Effector memory CD8-positive, alpha-beta T cell (primary cell): Measurements from ENCODE around the gene SHC1.

ENCODE experiments used
- ATAC-seq: fragments of 150-1000 bp; cut with Tn5 transposase; replicated peaks from 2 replicates; pipeline ENCODE4 v1.10.0; 2021; ENCODE audit warnings: mild to moderate bottlenecking, moderate library complexity
- DNase-seq, 3 experiments: peaks; one replicate each; pipeline ENCODE4 v3.0.0; 2021
- H3K27ac Mint-ChIP-seq, 2 donors: one replicate each; pipeline ENCODE4 v1.8.0; 2022; ENCODE audit warnings: mild to moderate bottlenecking in 2 of 2, mixed read lengths in 2 of 2, moderate library complexity in 2 of 2
- H3K27me3 Mint-ChIP-seq, 2 donors: one replicate each; pipeline ENCODE4 v1.8.0; 2022; ENCODE audit warnings: mixed read lengths in 2 of 2
- H3K36me3 Mint-ChIP-seq: one replicate; pipeline ENCODE4 v1.8.0; 2022; ENCODE audit warnings: mild to moderate bottlenecking, moderate library complexity, mixed read lengths; ENCODE audit not compliant: insufficient read depth
- H3K4me1 Mint-ChIP-seq, 2 donors: one replicate each; pipeline ENCODE4 v1.8.0; 2022; ENCODE audit warnings: low read depth in 2 of 2, mixed read lengths in 2 of 2
- H3K4me3 Mint-ChIP-seq, 2 donors: one replicate each; pipeline ENCODE4 v1.8.0; 2022; ENCODE audit warnings: mild to moderate bottlenecking in 2 of 2, mixed read lengths in 2 of 2, moderate library complexity in 2 of 2
- H3K9me3 Mint-ChIP-seq, 2 donors: one replicate each; pipeline ENCODE4 v1.8.0; 2022; ENCODE audit warnings: mixed read lengths in 2 of 2
- total RNA-seq, 9 experiments: gene quantifications; one replicate each; lab custom pipeline; 2026; lab: John Stamatoyannopoulos, UW

Gene SHC1, protein sequence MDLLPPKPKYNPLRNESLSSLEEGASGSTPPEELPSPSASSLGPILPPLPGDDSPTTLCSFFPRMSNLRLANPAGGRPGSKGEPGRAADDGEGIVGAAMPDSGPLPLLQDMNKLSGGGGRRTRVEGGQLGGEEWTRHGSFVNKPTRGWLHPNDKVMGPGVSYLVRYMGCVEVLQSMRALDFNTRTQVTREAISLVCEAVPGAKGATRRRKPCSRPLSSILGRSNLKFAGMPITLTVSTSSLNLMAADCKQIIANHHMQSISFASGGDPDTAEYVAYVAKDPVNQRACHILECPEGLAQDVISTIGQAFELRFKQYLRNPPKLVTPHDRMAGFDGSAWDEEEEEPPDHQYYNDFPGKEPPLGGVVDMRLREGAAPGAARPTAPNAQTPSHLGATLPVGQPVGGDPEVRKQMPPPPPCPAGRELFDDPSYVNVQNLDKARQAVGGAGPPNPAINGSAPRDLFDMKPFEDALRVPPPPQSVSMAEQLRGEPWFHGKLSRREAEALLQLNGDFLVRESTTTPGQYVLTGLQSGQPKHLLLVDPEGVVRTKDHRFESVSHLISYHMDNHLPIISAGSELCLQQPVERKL
- 45.6 to 69.4 (median 56.5) reads per million in 9 experiments for total RNA-seq

DNA sequence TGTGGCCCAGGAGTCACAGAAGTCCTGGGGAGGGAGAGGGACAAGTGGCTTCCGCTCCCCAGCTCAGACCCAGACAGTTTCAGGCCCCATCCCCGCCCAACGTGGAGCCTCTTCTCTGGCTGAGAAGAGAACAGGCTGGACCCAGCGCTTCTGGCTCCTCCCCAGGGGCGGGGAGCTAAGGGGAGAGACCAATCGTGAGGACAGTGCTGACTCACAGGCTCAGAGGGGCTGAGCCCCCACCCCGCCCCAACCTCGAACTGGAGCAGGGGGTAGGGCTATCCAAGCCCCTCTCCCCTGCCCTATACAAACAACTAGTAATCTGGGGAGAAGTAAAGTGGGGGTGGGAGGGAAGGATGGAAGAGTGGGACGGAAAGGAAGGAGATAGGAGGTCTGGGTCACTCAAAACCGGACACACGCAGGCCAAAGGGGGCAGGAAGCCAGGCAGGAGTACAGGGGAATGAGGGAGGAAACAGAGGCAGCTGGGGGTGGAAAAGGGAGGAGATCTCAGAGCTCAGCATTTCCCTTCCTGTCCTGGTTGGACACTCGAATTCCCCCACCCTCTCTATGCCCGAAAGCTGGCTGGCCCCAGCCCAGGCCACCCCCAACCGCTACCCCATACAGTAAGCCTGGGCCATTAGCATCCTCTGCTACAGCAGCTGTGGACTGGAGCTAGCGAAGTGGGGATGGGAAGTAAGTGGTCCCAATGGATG is at the start of gene SHC1:
Gene SHC1 (minus strand): TSS at position 117 of the 710 bp plus-strand sequence. CDS start 221 bp downstream, outside the sequence.
- DNase-seq, result no peak
- ATAC-seq, result no peak

DNA sequence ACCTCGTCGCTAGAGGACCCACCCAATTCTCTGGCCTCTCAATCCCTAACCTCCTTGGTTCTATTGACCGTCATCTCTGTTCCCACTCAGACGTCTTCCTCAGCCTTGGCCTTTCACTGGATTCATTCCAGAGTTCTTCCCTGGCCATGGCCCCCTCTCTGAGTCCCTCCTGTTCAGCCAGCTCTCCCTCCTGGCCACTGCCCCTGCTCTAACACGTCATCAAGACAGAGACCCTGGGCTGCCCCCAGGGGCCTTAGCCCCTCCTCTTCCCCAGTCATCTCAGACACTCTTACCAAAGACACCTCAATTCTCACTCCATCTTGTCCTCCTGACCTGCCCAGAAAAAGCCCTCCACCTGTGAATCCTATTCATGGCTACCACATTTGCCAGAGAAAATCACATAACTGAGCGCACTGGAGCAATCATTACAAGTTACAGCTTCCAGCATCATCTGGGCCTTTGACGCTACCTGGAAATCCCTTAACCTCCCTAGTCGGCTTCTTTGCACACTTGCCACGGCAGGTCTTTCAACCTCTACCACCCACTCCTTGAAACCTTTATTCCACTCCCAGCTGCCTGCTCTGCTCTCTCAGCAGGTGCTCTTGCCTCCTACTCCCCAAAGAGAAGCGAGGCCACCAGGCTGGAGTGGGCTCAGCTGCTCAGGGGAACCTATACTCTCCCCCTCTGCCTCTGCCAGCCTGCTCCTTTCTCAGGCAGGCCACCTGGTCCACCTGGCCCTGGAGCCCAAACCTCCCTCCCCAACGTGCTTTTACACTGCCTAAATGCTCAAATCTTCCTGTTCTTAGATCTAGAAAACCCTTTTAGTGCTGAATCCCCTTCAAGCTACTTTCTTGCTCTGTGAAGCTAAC is 49.1 kb upstream of the SHC1 start:
- Mint-ChIP-seq H3K36me3 (peaks cover 5% of the 10 kb centered on the region), H3K27me3 (no peaks in the 10 kb centered on the region), H3K27ac (peak overlapping the region in 1 of 2 donors; percentile 57), H3K9me3 (no peaks in the 10 kb centered on the region), H3K4me1 (peaks cover 21 to 23% of the 10 kb centered on the region in 2 donors), H3K4me3 (no peak overlapping the region)
- ATAC-seq (no peak), DNase-seq (no peak)

More for the DNA sequence above, at the start of gene SHC1:
- H3K4me3 Mint-ChIP-seq, result peak within 1 kb of the TSS in 1 of 2 donors; percentile 19
- peaks cover 36% of the 10 kb centered on the region for H3K36me3 Mint-ChIP-seq
- no peaks in the 10 kb centered on the region for H3K27me3 Mint-ChIP-seq
- H3K27ac Mint-ChIP-seq, result peak within 1 kb of the TSS; percentile 33 to 87
- H3K9me3 Mint-ChIP-seq, result no peaks in the 10 kb centered on the region
- H3K4me1 Mint-ChIP-seq, result peaks cover 27 to 30% of the 10 kb centered on the region in 2 donors

DNA sequence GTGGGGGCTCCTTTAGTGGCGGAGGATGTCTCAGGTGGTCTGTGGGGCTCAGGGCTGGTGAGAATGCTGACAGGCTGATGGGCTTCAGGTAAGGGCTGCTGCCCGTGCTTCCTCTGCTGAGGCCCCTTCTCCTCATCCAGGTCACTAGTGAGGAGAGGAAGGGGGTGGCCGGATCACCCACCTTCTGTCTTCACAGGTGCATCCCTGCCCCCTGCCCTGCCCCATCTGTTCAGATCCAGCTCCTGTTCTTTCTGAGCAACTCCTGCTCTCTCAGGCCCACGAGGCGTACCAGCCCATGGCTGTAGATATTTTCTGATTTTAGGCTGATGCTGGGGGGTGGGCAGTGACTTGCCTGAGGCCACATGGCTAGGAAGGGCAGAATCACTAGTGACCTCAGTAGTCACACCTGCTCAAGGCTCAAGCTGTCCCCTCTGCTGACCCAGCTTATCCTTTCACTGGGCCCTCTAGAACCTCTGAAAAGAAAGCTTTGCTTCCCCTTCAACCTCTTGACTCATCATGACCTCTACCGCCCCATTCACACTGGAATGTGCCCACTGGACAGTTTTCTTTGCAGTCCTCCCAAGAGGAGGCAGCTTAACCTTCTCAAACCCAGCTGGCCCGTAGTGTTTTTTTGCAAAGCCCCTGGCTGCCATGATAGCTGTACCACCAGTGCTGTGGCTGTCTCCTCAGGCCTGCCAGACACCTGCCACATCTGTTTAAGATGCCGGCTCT is 48.2 kb upstream of the SHC1 start:
- Mint-ChIP-seq H3K9me3 (no peaks in the 10 kb centered on the region), H3K27ac (peak overlapping the region in 1 of 2 donors; percentile 57), H3K36me3 (peaks cover 5% of the 10 kb centered on the region), H3K4me3 (no peak overlapping the region), H3K4me1 (peaks cover 23 to 25% of the 10 kb centered on the region in 2 donors), H3K27me3 (no peaks in the 10 kb centered on the region)
- ATAC-seq (no peak), DNase-seq (no peak)

DNA sequence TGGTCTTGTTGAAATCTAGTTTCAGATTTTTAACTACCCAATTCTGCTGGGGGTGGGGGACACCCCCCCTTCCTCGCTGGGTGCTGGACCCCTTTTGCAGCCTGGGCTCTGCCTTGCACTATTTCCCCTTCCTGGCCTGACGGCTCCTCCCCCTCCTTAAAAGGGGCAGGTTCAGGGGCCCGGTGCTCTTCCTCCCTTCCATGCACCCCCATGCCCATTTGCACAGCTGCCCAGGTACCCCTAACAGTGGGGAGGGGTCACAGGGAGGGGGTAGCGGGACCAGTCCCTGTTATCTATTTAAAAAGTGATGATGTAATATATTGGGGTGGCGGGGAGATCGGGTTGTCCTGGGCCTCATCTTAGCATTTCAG is 47.4 kb upstream of the SHC1 start:
- Mint-ChIP-seq H3K4me3 (peak overlapping the region; percentile 52 to 61), H3K4me1 (peaks cover 32 to 33% of the 10 kb centered on the region in 2 donors), H3K9me3 (no peaks in the 10 kb centered on the region), H3K36me3 (peaks cover 5% of the 10 kb centered on the region), H3K27me3 (no peaks in the 10 kb centered on the region), H3K27ac (no peak overlapping the region)
- DNase-seq (no peak), ATAC-seq (no peak)

DNA sequence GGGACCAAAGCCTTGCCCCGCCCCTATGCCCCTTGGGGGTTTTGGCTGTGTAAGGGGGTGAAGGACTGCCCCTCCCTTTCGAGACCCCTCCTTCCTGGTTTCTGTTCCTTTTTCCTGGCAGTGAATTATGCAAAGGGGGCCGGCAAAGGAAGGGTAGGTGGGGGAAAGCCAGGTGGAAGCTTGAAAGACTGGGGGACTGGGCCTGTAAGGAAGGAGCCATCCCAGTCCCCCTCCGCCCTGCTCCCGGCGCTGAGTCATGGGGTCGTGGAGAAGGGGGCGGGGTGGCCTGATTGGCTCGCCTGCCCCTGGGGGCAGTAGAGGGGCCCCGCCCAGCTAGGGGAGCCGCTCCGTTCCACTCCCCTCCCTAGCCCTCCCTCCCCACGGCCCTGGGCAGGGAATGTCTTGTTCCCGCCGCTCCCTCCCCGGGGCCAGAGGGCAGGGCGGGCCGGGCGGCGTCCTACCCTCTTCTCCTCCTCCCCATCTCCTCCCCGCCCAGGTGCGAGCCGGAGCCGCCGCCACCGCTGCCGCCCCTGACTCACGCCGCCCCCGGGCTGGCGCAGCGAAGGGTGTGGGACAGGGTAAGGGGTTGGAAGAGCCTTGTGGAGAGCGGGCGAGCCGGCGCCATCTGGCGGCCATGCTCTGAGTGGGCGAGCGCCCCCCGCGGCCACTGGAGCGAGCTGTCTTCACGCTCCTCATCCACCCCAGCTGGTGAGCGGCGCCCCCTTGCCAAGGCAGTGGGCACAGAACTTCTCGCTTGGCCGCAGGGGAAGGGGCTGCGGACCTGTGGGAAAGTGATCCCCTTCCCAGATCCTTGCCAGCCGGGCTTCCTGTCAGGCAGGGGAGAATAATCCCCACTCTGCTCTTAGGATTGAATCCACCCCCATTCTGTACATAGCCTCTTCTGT is 46.7 kb upstream of the SHC1 start:
- ATAC-seq (peak; percentile 98), DNase-seq (peak; percentile 84 to 88 (median 87))
- Mint-ChIP-seq H3K36me3 (peaks cover 5% of the 10 kb centered on the region), H3K4me1 (peaks cover 38% of the 10 kb centered on the region in 2 donors), H3K27me3 (no peaks in the 10 kb centered on the region), H3K27ac (peak overlapping the region in 1 of 2 donors; percentile 41), H3K9me3 (no peaks in the 10 kb centered on the region), H3K4me3 (peak overlapping the region; percentile 61)

DNA sequence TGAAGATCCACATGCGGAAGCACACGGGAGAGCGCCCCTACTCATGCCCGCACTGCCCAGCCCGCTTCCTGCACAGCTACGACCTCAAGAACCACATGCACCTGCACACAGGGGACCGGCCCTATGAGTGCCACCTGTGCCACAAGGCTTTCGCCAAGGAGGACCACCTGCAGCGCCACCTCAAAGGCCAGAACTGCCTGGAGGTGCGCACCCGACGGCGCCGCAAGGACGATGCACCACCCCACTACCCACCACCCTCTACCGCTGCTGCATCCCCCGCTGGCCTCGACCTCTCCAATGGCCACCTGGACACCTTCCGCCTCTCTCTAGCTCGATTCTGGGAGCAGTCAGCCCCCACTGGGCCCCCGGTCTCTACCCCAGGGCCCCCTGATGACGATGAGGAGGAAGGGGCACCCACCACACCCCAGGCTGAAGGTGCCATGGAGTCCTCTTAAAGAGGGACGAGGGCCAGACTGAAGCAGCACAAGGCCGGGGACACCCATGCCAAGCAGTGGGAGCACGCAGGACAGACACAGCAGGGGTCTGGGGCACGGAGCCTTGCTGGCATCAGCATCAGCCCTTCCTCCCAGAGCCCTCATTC is 45.8 kb upstream of the SHC1 start:
- Mint-ChIP-seq H3K4me3 (peak overlapping the region; percentile 50 to 61), H3K4me1 (peaks cover 36 to 43% of the 10 kb centered on the region in 2 donors), H3K9me3 (no peaks in the 10 kb centered on the region), H3K27ac (peak overlapping the region; percentile 41 to 79), H3K27me3 (no peaks in the 10 kb centered on the region), H3K36me3 (peaks cover 5% of the 10 kb centered on the region)
- ATAC-seq (no peak), DNase-seq (no peak)

DNA sequence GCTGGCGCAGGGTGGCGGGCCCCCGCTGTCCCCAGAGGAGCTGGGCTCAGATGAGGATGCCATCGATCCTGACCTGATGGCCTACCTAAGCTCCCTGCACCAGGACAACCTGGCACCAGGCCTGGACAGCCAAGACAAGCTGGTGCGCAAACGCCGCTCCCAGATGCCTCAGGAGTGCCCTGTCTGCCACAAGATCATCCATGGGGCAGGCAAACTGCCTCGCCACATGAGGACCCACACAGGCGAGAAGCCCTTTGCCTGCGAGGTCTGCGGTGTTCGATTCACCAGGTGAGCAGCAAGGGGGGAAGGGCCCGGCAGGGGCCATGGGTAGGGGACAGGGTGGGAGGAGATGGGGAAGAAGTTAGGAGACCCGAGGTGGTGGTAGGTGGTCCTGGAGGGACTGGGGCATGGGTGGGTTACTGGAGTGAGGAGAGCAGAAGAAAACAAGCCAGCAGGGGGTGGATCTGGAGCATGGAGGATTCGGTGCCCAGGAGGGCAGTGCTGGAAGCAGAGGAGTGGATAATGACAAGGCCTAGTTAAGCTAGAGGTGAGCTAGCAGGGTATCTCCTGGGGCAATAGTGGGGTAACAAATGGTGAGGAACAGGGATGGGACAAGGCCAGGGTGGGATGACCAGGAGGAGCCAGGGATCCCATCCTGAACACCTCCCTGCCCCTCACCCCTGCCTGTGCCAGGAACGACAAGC is 45.1 kb upstream of the SHC1 start:
- Mint-ChIP-seq H3K9me3 (no peaks in the 10 kb centered on the region), H3K4me3 (peak overlapping the region; percentile 21 to 61), H3K4me1 (peaks cover 36 to 48% of the 10 kb centered on the region in 2 donors), H3K27ac (peak overlapping the region in 1 of 2 donors; percentile 79), H3K27me3 (no peaks in the 10 kb centered on the region), H3K36me3 (peaks cover 5% of the 10 kb centered on the region)
- DNase-seq, result no peak
- ATAC-seq, result no peak

DNA sequence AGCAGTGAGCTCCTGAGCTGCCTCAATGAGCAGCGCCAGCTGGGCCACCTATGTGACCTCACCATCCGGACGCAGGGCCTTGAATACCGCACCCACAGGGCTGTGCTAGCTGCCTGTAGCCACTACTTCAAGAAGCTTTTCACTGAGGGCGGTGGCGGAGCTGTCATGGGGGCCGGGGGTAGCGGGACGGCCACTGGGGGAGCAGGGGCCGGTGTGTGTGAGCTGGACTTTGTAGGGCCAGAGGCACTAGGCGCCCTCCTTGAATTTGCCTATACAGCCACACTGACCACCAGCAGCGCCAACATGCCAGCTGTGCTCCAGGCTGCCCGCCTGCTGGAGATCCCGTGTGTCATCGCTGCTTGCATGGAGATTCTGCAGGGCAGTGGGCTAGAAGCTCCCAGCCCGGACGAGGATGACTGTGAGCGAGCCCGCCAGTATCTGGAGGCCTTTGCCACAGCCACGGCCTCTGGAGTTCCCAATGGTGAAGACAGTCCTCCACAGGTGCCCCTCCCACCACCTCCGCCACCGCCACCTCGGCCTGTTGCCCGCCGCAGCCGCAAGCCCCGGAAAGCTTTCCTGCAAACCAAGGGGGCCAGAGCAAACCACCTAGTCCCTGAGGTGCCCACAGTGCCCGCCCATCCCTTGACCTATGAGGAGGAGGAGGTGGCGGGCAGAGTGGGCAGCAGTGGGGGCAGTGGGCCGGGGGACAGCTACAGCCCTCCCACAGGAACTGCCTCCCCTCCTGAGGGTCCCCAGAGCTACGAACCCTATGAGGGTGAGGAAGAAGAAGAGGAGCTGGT is 44.4 kb upstream of the SHC1 start:
- DNase-seq (no peak), ATAC-seq (no peak)
- Mint-ChIP-seq H3K9me3 (no peaks in the 10 kb centered on the region), H3K36me3 (peaks cover 5% of the 10 kb centered on the region), H3K4me1 (peaks cover 41 to 53% of the 10 kb centered on the region in 2 donors), H3K27me3 (no peaks in the 10 kb centered on the region), H3K27ac (peak overlapping the region; percentile 74 to 83), H3K4me3 (no peak overlapping the region)

DNA sequence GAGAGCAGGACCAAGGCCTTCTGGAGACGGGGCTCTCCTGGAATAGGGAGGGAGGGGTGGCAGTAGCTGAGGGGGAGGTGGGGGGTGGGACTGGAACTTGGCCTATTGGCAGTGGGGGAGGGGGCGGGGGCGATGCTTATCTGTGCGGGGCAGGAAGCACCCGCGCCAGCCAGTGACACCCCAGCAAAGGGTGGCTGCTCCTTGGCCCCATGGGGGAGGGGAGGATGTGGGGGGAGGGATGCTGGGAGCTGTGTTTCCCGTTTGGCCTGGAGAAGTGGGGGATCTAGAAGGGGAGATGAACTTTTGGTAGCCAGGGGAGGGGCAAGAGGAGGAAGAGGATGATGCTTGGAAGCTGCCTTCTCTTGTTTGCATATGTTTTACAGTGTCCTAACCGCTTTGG is 43.1 kb upstream of the SHC1 start:
- Mint-ChIP-seq H3K4me1 (peaks cover 38 to 59% of the 10 kb centered on the region in 2 donors), H3K4me3 (peak overlapping the region; percentile 41 to 64), H3K9me3 (no peaks in the 10 kb centered on the region), H3K36me3 (peaks cover 5% of the 10 kb centered on the region), H3K27me3 (no peaks in the 10 kb centered on the region), H3K27ac (peak overlapping the region; percentile 74 to 83)
- DNase-seq (no peak), ATAC-seq (no peak)

DNA sequence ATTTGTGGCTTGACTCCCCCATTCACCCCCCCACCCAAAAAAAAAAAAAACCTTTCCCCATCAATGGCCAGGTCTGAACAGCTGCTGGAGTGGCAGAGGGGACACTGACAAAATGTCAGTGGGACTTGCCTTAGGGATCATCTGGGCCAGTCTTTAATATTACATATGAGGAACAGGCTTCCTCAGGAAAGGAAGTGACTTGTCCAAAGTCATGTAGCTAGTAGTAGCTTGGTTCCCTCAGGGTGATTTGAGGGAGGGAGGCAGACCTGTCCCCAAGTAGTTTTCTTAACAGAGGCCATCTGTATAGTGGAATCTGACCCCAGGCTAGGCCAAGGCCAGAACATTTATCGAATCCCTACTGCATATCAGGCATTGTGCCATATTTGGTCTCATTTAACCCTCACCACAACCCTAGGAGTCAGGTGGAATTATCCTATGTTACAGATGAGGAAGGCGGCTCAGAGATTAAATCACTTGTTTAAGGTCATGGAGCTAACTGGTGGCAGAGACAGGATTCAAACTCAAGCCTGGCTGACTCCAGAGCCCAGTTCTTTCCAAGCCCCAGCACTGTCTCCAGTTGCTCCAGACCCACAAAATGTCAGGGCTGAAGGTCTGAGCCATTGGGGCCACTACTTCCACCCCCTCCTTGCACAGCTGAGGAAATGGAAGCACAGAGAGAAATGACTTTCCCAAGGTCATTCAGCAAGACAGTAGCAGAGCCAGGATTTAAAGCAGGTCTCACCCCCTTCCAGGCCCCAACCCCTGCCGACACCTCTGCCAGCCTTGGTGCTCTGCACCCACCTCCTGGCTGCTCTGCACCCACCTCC is 42.4 kb upstream of the SHC1 start:
- peak overlapping the region; percentile 41 to 64 for H3K4me3 Mint-ChIP-seq
- H3K36me3 Mint-ChIP-seq, result peaks cover 5% of the 10 kb centered on the region
- ATAC-seq (no peak), DNase-seq (no peak)
- H3K27ac Mint-ChIP-seq, result peak overlapping the region; percentile 74 to 83
- no peaks in the 10 kb centered on the region for H3K9me3 Mint-ChIP-seq
- H3K27me3 Mint-ChIP-seq, result no peaks in the 10 kb centered on the region
- peaks cover 38 to 63% of the 10 kb centered on the region in 2 donors for H3K4me1 Mint-ChIP-seq
